Astrocyte of the spinal cord (primary cell): ENCODE results near the gene CD47.

Experiments
- DNase-seq: peaks from one replicate; pipeline ENCODE4 v3.0.0; 2011; ENCODE audit warnings: low read depth, low spot score
- H3K4me3 ChIP-seq: 2 replicates; pipeline ENCODE4 v1.5.1; 2011; ENCODE audit warnings: low read depth, mild to moderate bottlenecking, low read length, moderate library complexity
- in situ Hi-C: cut with HindIII; loops from 2 replicates; pipeline ENCODE4 v1.10.0; 2017; ENCODE audit warnings: low sequenced_read_pairs
- TF ChIP-seq, protein P1 (sequence below): IDR thresholded peaks from 2 replicates; pipeline ENCODE4 v1.5.1; 2012; ENCODE audit warnings: low read depth, mild to moderate bottlenecking, low read length, inconsistent platforms

CD47 gene

DNA sequence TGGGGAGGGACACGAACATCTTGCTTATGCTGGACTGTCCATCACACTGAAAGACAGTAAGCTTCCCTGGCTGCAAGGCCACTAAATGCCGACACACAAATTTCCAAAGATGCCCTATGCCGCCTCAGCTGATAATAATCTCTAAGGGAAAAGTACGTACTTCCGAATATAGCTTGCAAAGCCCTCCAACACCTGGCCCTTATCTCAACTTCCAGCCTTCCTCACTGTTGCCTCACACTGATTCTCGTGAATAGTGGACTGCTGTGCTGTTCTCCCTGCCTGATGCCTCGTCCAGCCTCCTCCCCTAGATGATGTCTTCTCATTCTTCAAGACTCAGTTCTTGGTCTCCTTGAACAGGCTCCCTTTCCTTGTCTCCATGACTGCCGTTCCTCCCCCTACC is 72.3 kb downstream of the CD47 start:
- in situ Hi-C loops: no loop called here
- TF ChIP-seq, protein P1, sequence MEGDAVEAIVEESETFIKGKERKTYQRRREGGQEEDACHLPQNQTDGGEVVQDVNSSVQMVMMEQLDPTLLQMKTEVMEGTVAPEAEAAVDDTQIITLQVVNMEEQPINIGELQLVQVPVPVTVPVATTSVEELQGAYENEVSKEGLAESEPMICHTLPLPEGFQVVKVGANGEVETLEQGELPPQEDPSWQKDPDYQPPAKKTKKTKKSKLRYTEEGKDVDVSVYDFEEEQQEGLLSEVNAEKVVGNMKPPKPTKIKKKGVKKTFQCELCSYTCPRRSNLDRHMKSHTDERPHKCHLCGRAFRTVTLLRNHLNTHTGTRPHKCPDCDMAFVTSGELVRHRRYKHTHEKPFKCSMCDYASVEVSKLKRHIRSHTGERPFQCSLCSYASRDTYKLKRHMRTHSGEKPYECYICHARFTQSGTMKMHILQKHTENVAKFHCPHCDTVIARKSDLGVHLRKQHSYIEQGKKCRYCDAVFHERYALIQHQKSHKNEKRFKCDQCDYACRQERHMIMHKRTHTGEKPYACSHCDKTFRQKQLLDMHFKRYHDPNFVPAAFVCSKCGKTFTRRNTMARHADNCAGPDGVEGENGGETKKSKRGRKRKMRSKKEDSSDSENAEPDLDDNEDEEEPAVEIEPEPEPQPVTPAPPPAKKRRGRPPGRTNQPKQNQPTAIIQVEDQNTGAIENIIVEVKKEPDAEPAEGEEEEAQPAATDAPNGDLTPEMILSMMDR: no peak

DNA sequence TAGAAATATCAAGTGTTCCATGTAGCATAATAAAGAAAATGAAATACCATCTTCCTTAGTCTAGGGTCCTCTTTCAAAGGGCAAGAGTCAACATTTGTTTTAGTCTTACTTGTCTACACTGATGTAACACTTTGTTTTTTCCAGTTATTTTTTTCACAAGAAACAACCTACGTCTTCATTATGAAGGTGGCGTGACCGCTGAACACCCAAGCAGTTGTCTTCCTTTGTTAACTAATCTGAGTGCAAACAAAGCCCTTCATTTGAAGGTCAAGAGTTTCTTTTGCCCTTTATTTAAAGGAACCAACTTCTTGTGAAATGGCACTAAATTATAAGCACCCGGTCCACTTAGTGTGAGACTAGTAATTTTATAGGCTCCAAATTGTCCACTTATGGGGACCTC is 73.2 kb downstream of the CD47 start:
- H3K4me3 ChIP-seq: no peak overlapping the region
- TF ChIP-seq, protein P1: no peak
- DNase-seq: no peak
- in situ Hi-C loops: no loop called here

More for the DNA sequence above, 72.3 kb downstream of the CD47 start:
- DNase-seq: no peak
- no peak overlapping the region for H3K4me3 ChIP-seq

DNA sequence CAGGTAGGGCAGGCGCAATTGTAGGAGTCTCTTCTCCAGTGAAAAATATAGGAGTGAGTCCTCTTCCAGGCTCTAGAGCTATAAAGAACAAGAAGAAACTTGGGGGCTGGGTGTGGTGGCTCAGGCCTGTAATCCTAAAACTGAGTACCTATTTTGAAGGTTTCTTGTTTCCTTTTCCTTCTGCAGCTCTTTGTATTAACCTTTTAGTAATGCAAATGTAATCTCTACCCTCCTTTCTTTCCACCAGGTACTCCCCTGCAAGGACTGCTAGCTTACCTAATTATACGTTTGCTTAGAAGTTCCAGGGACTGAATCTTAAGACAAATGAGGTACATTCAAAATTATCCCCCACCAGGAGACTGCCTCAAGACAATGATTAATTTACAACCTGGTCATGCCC is 75.9 kb downstream of the CD47 start:
- DNase-seq: no peak
- TF ChIP-seq, protein P1: no peak
- no peak overlapping the region for H3K4me3 ChIP-seq
- in situ Hi-C loops: no loop called here

DNA sequence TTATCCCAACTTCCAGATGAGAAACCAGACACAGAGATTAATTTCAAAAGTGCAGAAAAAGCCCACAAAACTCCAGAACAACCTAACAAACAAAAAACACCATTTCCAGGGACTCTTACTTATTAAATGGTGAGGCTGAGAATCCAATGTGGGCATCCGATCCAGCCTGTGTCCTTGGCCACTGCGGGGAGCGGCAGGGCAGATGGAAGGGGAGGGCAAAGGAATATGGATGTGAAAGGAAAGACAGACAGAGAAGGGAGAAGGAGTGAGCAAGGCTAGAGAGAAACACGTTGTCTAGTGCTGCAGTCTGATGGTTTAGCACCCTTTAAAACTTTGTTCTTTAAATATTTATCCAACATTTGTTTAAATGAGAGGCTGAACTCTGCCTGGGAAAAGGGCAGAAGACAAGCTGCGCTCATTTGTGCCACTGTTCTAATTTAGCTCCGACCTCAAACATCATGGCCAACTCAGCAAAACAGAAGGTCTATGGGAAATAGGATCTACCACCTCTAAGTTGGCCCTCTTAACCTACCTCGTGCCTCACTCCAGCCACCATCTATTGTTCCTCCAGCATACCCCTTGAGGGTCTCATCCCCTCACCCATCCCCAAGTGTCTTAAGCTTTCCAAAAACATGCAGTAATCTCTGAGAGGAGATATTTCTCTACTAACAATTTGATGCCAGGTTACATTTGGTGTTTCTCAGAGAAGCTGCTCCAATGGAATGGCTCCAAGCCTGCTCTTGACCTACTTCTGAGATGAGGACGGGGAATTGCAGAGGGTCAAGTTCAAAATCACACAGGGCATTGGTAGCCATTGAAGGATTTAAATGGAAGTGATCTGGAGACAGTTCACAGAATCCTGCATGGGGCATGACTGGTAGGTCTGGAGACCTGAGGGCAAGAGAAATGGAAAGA is 77.4 kb downstream of the CD47 start:
- TF ChIP-seq, protein P1: no peak
- H3K4me3 ChIP-seq: no peak overlapping the region
- in situ Hi-C loops: no loop called here
- DNase-seq: no peak

DNA sequence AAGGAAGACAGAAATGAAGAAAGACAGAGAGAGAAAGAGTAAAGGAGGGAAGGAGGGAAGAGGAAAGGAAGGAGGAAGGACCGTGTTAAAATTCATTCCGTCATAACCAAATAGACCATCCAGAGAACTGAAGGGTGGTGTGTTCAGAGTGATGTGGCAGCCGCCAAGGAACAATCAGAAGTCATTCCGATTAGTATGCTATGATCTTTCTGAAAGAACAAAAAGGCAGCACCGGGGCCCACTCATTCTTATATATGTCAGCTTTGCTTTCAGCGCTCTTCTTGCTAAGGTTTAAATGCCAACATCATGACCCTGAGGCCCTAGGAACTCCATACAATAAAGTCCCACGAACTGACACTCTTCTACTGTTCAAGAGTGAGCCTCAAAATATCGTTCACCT is 78.5 kb downstream of the CD47 start:
- in situ Hi-C loops: no loop called here
- no peak overlapping the region for H3K4me3 ChIP-seq
- no peak for DNase-seq
- TF ChIP-seq, protein P1: no peak

DNA sequence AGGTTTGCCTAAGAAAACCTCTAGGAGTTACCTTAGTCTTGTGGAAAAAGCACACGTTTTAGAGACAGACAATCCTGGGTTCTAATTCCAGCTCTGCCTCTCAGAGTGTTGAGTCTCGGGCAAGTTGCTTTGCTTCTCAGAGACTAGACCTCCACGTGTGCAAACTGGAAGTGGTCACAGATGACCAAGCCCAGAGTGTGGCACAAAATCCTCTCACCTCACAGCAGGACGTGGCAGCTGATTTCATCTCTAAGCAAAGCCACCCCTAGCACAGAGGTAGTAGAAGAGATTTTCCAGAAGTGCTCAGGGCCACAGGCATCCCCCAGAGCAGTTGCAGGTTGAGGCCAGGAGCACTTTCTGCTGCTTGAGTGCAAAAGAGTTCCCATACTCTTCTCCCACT is 79.2 kb downstream of the CD47 start:
- in situ Hi-C loops: no loop called here
- TF ChIP-seq, protein P1: no peak

More for the DNA sequence above, 79.2 kb downstream of the CD47 start:
- no peak for DNase-seq
- H3K4me3 ChIP-seq: no peak overlapping the region
